H7 (cell line): ENCODE measurements around the gene CABP5. TPM values are rescaled to one million over a fixed set of nuclear protein-coding genes. Genes with fewer than 3 reads are reported as not detected.

Source experiments
- DNase-seq: peaks from one replicate; pipeline ENCODE4 v3.0.0; 2012
- H3K27me3 ChIP-seq: 2 replicates; pipeline ENCODE4 v1.6.0; 2011; ENCODE audit warnings: mild to moderate bottlenecking, low read length; ENCODE audit not compliant: control insufficient read depth, insufficient read depth
- H3K36me3 ChIP-seq: replicated peaks from 2 replicates; pipeline ENCODE4 v1.5.1; 2011; ENCODE audit warnings: low read length; ENCODE audit not compliant: control insufficient read depth, insufficient read depth
- H3K4me3 ChIP-seq: 2 replicates; pipeline ENCODE4 v1.5.1; 2011; ENCODE audit warnings: low read depth, mild to moderate bottlenecking, control low read depth, low read length, moderate library complexity; ENCODE audit not compliant: insufficient read depth
- total RNA-seq: library from RNA; depleted of rRNA; stranded (reverse); fragments of >200 nt; shearing (Covaris generic); gene quantifications from 2 replicates; pipeline ENCODE4 v1.2.3, GENCODE V29; 2014; rRNA removed

The CABP5 gene
- total RNA-seq, 1 experiment from 2014 or later: not detected

- Histone ChIP-seq H3K27me3 (no peaks in the 10 kb centered on the region), H3K36me3 (no peaks in the 10 kb centered on the region), H3K4me3 (no peak overlapping the region)
- peak; percentile 52 for DNase-seq
These were observed 37.1 kb downstream of the CABP5 start for GRCh38 chr19:48006762-48007161.

- Histone ChIP-seq H3K27me3 (no peaks in the 10 kb centered on the region), H3K4me3 (no peak overlapping the region), H3K36me3 (no peaks in the 10 kb centered on the region)
- DNase-seq: no peak
These were observed 39.6 kb downstream of the CABP5 start for GRCh38 chr19:48004236-48004635.

- Histone ChIP-seq H3K4me3 (no peak overlapping the region), H3K36me3 (no peaks in the 10 kb centered on the region), H3K27me3 (no peaks in the 10 kb centered on the region)
- no peak for DNase-seq
These were observed 43.0 kb downstream of the CABP5 start for GRCh38 chr19:48000846-48001245.

- Histone ChIP-seq H3K36me3 (no peaks in the 10 kb centered on the region), H3K4me3 (no peak overlapping the region), H3K27me3 (no peaks in the 10 kb centered on the region)
- DNase-seq: no peak
These were observed 45.1 kb downstream of the CABP5 start for GRCh38 chr19:47998800-47999199.

- no peaks in the 10 kb centered on the region for H3K27me3 ChIP-seq
- DNase-seq: no peak
- no peaks in the 10 kb centered on the region for H3K36me3 ChIP-seq
- H3K4me3 ChIP-seq: no peak overlapping the region
These were observed 47.6 kb downstream of the CABP5 start for GRCh38 chr19:47996230-47996727.

- DNase-seq: no peak
- Histone ChIP-seq H3K4me3 (no peak within 1 kb of the TSS), H3K27me3 (no peaks in the 10 kb centered on the region), H3K36me3 (no peaks in the 10 kb centered on the region)
These were observed 49.6 kb downstream of the CABP5 start, which contains the start of gene ELSPBP1 for GRCh38 chr19:47994209-47994802. TSS of gene ELSPBP1 (plus strand) at chr19:47994632. CDS start at chr19:48008668, 14,036 bp downstream.

- Histone ChIP-seq H3K27me3 (no peaks in the 10 kb centered on the region), H3K36me3 (no peaks in the 10 kb centered on the region), H3K4me3 (no peak within 1 kb of the TSS)
- no peak for DNase-seq
These were observed 51.8 kb downstream of the CABP5 start, which contains the start of gene BSPH1 for GRCh38 chr19:47992070-47992469. TSS of gene BSPH1 (minus strand) at chr19:47992170. CDS start at chr19:47992081, 89 bp downstream.

- no peaks in the 10 kb centered on the region for H3K36me3 ChIP-seq
These were observed 52.6 kb downstream of the CABP5 start for GRCh38 chr19:47991191-47991808.

More at GRCh38 chr19:47991191-47991808, 52.6 kb downstream of the CABP5 start:
- no peak overlapping the region for H3K4me3 ChIP-seq
- no peak for DNase-seq
- H3K27me3 ChIP-seq: no peaks in the 10 kb centered on the region

Other genes starting within 250 kb of the CABP5 start
- not detected in 2 replicates for gene TPRX1, start 239.5 kb downstream of the CABP5 start, total RNA-seq
- 0.07 and 0.63 TPM in 2 replicates for gene CRX, start 222.1 kb downstream of the CABP5 start, total RNA-seq
- not detected in 2 replicates for gene TPRX2, start 184.8 kb downstream of the CABP5 start, total RNA-seq
- not detected in 2 replicates for gene SULT2A1, start 157.8 kb downstream of the CABP5 start, total RNA-seq
- gene BSPH1, start 51.9 kb downstream of the CABP5 start, total RNA-seq: not detected in 2 replicates
- gene ELSPBP1, start 49.4 kb downstream of the CABP5 start, total RNA-seq: not detected in 2 replicates
- not detected in 2 replicates for gene PLA2G4C, start 66.7 kb upstream of the CABP5 start, total RNA-seq
- gene LIG1, start 126.3 kb upstream of the CABP5 start, total RNA-seq: 90.7 and 100 TPM in 2 replicates
- gene ZSWIM9, start 126.6 kb upstream of the CABP5 start, total RNA-seq: 1.7 and 3.0 TPM in 2 replicates
- gene CARD8, start 211.8 kb upstream of the CABP5 start, total RNA-seq: 0.55 and 1.1 TPM in 2 replicates
- 12.8 and 17.9 TPM in 2 replicates for gene ZNF114, start 226.0 kb upstream of the CABP5 start, total RNA-seq